ENCODE results near the gene STK33.

Gene STK33

DNA sequence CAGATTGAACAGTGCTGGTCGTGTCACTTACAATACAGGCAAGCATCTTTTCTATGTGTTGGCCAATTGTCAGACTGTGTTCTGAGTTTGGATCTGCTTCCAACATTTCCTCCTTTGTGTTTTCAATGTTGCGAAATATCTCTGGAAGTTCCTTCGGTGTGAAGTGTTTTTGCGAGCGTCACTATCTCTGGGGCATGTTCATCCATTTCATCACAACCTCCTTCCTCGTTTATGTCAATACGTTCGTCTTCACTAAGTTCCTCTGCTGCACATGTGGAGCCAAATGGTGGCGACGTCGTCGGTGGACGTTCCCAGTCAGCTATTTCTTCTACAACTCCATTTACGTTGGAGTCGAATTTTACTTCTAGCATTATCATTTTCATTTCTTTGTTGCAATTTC is 230.1 kb downstream of the STK33 start:
- CTCF ChIA-PET = interaction anchor here (0.6 to 1.3 kb wide), 2 partner anchors 34 to 260 kb away, joined by 3 read pairs; no protein-coding TSS in a partner anchor
- no peak for TF ChIP-seq KLF16 (tag by site-specific recombination; IDR thresholded peaks at IDR 0.05)
- no peak for TF ChIP-seq KLF8 (tag by site-specific recombination; IDR thresholded peaks at IDR 0.05)
- no peak for TF ChIP-seq ZSCAN16 (tag by site-specific recombination; IDR thresholded peaks at IDR 0.05)
- no peak for TF ChIP-seq BCL11B (tag by site-specific recombination; IDR thresholded peaks at IDR 0.05; ENCODE audit: low read depth)
- TF ChIP-seq ZNF10 (tag by site-specific recombination; IDR thresholded peaks at IDR 0.05) = no peak
- no peak for TF ChIP-seq ZNF549 (tag by site-specific recombination; IDR thresholded peaks at IDR 0.05)
- TF ChIP-seq, protein P1, sequence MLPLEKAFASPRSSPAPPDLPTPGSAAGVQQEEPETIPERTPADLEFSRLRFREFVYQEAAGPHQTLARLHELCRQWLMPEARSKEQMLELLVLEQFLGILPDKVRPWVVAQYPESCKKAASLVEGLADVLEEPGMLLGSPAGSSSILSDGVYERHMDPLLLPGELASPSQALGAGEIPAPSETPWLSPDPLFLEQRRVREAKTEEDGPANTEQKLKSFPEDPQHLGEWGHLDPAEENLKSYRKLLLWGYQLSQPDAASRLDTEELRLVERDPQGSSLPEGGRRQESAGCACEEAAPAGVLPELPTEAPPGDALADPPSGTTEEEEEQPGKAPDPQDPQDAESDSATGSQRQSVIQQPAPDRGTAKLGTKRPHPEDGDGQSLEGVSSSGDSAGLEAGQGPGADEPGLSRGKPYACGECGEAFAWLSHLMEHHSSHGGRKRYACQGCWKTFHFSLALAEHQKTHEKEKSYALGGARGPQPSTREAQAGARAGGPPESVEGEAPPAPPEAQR (tag by site-specific recombination; IDR thresholded peaks at IDR 0.05) = no peak
- no peak for TF ChIP-seq ZNF169 (tag by site-specific recombination; IDR thresholded peaks at IDR 0.05)
- TF ChIP-seq, protein P2, sequence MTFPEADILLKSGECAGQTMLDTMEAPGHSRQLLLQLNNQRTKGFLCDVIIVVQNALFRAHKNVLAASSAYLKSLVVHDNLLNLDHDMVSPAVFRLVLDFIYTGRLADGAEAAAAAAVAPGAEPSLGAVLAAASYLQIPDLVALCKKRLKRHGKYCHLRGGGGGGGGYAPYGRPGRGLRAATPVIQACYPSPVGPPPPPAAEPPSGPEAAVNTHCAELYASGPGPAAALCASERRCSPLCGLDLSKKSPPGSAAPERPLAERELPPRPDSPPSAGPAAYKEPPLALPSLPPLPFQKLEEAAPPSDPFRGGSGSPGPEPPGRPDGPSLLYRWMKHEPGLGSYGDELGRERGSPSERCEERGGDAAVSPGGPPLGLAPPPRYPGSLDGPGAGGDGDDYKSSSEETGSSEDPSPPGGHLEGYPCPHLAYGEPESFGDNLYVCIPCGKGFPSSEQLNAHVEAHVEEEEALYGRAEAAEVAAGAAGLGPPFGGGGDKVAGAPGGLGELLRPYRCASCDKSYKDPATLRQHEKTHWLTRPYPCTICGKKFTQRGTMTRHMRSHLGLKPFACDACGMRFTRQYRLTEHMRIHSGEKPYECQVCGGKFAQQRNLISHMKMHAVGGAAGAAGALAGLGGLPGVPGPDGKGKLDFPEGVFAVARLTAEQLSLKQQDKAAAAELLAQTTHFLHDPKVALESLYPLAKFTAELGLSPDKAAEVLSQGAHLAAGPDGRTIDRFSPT (tag by site-specific recombination; IDR thresholded peaks at IDR 0.05) = no peak
- TF ChIP-seq ZNF174 (tag by site-specific recombination; IDR thresholded peaks at IDR 0.05) = no peak
- POLR2A ChIA-PET = no interaction called here

DNA sequence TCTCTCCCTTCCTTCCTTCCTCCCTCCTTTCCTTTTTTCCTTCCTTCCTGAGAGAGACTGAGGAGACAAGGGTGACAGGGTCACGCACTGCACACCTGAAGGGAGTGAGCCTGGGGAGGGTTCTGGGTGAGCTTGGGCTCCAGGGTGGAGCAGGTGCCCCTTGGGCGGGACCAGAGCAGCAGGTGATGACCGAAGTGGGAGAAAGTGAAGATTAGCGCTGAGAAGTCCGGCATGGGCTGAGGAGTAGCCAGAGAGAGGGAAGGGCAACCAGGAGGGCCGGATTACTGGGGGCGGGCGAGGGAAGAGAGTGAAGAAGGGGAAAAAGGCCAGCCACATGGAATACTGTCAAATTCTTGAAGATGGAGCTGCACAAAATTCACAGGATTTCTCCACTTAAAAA is 231.1 kb downstream of the STK33 start:
- Histone ChIP-seq H3K27ac (ENCODE audit: extremely low read depth, low read depth, low read length) (no peak overlapping the region), H3K9me3 (ENCODE audit: control insufficient read depth, insufficient read depth, low read depth, low read length) (no peaks in the 10 kb centered on the region), H3K36me3 (ENCODE audit: control insufficient read depth in 2 of 2, insufficient read depth in 1 of 2, low read length in 2 of 2) (no peaks in the 10 kb centered on the region), H3K4me3 (ENCODE audit: low read depth, low read length) (no peak overlapping the region), H3K4me1 (ENCODE audit: control insufficient read depth, insufficient read depth, low read length) (no peaks in the 10 kb centered on the region)
- CTCF ChIA-PET = interaction anchor here (0.5 to 1.3 kb wide), 2 partner anchors 33 to 204 kb away, joined by 3 read pairs; no protein-coding TSS in a partner anchor
- TF ChIP-seq EGR2 (tag by site-specific recombination; IDR thresholded peaks at IDR 0.05; ENCODE audit: low read depth) (no peak), ZNF426 (tag by site-specific recombination; IDR thresholded peaks at IDR 0.05) (no peak), KLF10 (tag by site-specific recombination; IDR thresholded peaks at IDR 0.05) (no peak), ZNF433 (tag by site-specific recombination; IDR thresholded peaks at IDR 0.05; ENCODE audit: low read depth) (no peak), ZNF623 (tag by site-specific recombination; IDR thresholded peaks at IDR 0.05) (no peak), ZSCAN16 (tag by site-specific recombination; IDR thresholded peaks at IDR 0.05) (no peak)
- POLR2A ChIA-PET = no interaction called here

More for the DNA sequence above, 230.1 kb downstream of the STK33 start:
- Histone ChIP-seq H3K9me3 (ENCODE audit: control insufficient read depth, insufficient read depth, low read depth, low read length) (no peaks in the 10 kb centered on the region), H3K27ac (ENCODE audit: extremely low read depth, low read depth, low read length) (no peak overlapping the region), H3K4me1 (ENCODE audit: control insufficient read depth, insufficient read depth, low read length) (no peaks in the 10 kb centered on the region), H3K36me3 (ENCODE audit: control insufficient read depth in 2 of 2, insufficient read depth in 1 of 2, low read length in 2 of 2) (no peaks in the 10 kb centered on the region), H3K4me3 (ENCODE audit: low read depth, low read length) (no peak overlapping the region)

DNA sequence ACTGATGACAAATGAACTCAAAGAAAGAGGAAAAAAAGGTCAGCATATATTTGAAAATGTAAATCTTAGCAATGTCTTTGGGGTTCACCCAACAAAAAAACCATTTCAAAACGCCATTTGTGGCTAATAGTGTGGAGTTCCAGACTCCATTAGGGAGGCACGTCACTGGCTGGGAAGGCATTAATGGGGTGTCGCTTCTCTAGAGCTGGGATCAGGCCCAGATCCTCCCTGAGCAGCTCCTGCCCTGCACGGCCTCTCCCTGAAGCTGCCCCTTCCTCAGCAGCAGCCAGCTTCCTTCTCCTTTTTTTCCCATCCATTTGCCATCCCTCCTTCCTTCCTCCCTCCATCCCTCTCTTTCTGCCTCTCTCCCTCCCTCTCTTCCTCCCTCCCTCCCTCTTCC is 231.5 kb downstream of the STK33 start:
- H3K27ac ChIP-seq (ENCODE audit: extremely low read depth, low read depth, low read length) = no peak overlapping the region
- POLR2A ChIA-PET = no interaction called here
- H3K36me3 ChIP-seq (ENCODE audit: control insufficient read depth in 2 of 2, insufficient read depth in 1 of 2, low read length in 2 of 2) = no peaks in the 10 kb centered on the region
- no peak overlapping the region for H3K4me3 ChIP-seq (ENCODE audit: low read depth, low read length)
- TF ChIP-seq OVOL3 (tag by site-specific recombination; IDR thresholded peaks at IDR 0.05) (no peak), ZNF366 (tag by site-specific recombination; conservative IDR thresholded peaks at IDR 0.05) (peak; percentile 73), ZSCAN16 (tag by site-specific recombination; IDR thresholded peaks at IDR 0.05) (no peak), KLF1 (tag by site-specific recombination; IDR thresholded peaks at IDR 0.05) (no peak), ZNF660 (tag by site-specific recombination; IDR thresholded peaks at IDR 0.05) (no peak), ZBTB21 (tag by site-specific recombination; IDR thresholded peaks at IDR 0.05) (no peak), YY1 (tag by site-specific recombination; IDR thresholded peaks at IDR 0.05) (no peak), ZNF23 (tag by site-specific recombination; IDR thresholded peaks at IDR 0.05; ENCODE audit: borderline replicate concordance) (no peak)
- TF ChIP-seq, protein P3, sequence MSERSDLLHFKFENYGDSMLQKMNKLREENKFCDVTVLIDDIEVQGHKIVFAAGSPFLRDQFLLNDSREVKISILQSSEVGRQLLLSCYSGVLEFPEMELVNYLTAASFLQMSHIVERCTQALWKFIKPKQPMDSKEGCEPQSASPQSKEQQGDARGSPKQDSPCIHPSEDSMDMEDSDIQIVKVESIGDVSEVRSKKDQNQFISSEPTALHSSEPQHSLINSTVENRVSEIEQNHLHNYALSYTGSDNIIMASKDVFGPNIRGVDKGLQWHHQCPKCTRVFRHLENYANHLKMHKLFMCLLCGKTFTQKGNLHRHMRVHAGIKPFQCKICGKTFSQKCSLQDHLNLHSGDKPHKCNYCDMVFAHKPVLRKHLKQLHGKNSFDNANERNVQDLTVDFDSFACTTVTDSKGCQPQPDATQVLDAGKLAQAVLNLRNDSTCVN (tag by site-specific recombination; optimal IDR thresholded peaks at IDR 0.05) = no peak
- CTCF ChIA-PET = interaction anchor here (0.5 to 1.3 kb wide), 2 partner anchors 33 to 204 kb away, joined by 3 read pairs; no protein-coding TSS in a partner anchor
- H3K9me3 ChIP-seq (ENCODE audit: control insufficient read depth, insufficient read depth, low read depth, low read length) = no peaks in the 10 kb centered on the region
- no peaks in the 10 kb centered on the region for H3K4me1 ChIP-seq (ENCODE audit: control insufficient read depth, insufficient read depth, low read length)

All from HEK293 (cell line).